ENCODE data around the gene ACSL3.

The ACSL3 gene

GRCh38 chr2:222945887-222946286 is 85.1 kb downstream of the ACSL3 start:
- TF ChIP-seq CTCF (IDR thresholded peaks at IDR 0.05; ENCODE audit: extremely low read depth, insufficient read depth, missing control alignments), result no peak
- in situ Hi-C loops (cut with MboI; ENCODE audit: low pct_unique_long_range_greater_than_20kb, low sequenced_read_pairs, unreplicated experiment), result no loop called here
- no peak for DNase-seq (ENCODE audit: low spot score)

- no peak for TF ChIP-seq CTCF (IDR thresholded peaks at IDR 0.05; ENCODE audit: extremely low read depth, insufficient read depth, missing control alignments)
- DNase-seq (ENCODE audit: low spot score), result no peak
- in situ Hi-C loops (cut with MboI; ENCODE audit: low pct_unique_long_range_greater_than_20kb, low sequenced_read_pairs, unreplicated experiment), result no loop called here
Observed at GRCh38 chr2:222946700-222947287, 86.0 kb downstream of the ACSL3 start.

- no peak for TF ChIP-seq CTCF (IDR thresholded peaks at IDR 0.05; ENCODE audit: extremely low read depth, insufficient read depth, missing control alignments)
- in situ Hi-C loops (cut with MboI; ENCODE audit: low pct_unique_long_range_greater_than_20kb, low sequenced_read_pairs, unreplicated experiment), result no loop called here
- DNase-seq (ENCODE audit: low spot score), result no peak
Observed at GRCh38 chr2:222949073-222949472, 88.2 kb downstream of the ACSL3 start.

- no peak for TF ChIP-seq CTCF (IDR thresholded peaks at IDR 0.05; ENCODE audit: extremely low read depth, insufficient read depth, missing control alignments)
- in situ Hi-C loops (cut with MboI; ENCODE audit: low pct_unique_long_range_greater_than_20kb, low sequenced_read_pairs, unreplicated experiment), result no loop called here
- no peak for DNase-seq (ENCODE audit: low spot score)
Observed at GRCh38 chr2:222949690-222950323, 89.0 kb downstream of the ACSL3 start.

- DNase-seq (ENCODE audit: low spot score), result no peak
- in situ Hi-C loops (cut with MboI; ENCODE audit: low pct_unique_long_range_greater_than_20kb, low sequenced_read_pairs, unreplicated experiment), result no loop called here
- TF ChIP-seq CTCF (IDR thresholded peaks at IDR 0.05; ENCODE audit: extremely low read depth, insufficient read depth, missing control alignments), result no peak
Observed at GRCh38 chr2:222950638-222951285, 89.9 kb downstream of the ACSL3 start.

GRCh38 chr2:222952204-222952603 is 91.4 kb downstream of the ACSL3 start:
- TF ChIP-seq CTCF (IDR thresholded peaks at IDR 0.05; ENCODE audit: extremely low read depth, insufficient read depth, missing control alignments), result no peak
- no peak for DNase-seq (ENCODE audit: low spot score)
- in situ Hi-C loops (cut with MboI; ENCODE audit: low pct_unique_long_range_greater_than_20kb, low sequenced_read_pairs, unreplicated experiment), result no loop called here

Data from GM13977 (cell line).